Cerebellar nuclear complex (tissue), 1 donor: ENCODE results near the gene SIPA1L3.
"Not testable (repeated sequence)": the region's sequence is repeated elsewhere in the genome, so short reads cannot be mapped to it uniquely, and the experiment has no call there.

Experiments
- DNase-seq, 2 experiments: peaks; one replicate each; lab custom pipeline; 2025; lab: John Stamatoyannopoulos, UW

Gene SIPA1L3

DNA sequence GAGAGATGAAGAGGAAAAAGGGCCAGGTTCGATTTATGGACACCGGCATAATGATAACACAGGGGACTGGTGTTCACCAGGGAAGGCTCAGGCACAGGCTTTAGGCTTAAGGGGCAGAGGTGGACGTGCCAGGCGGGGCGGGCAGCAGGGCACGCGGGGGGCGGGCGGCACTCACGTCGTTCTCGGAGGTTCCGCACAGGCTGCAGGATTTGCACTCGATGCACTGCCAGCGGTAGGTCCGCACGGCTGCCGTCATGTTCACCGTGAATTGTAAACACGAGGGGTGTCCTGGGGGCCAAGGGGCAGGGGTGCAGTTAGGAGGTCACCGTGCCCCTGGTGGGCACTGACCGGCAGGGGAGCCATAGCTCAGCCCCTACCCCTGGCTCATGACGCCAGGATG lies 306.5 kb downstream of the SIPA1L3 start:
- DNase-seq: no peak

DNA sequence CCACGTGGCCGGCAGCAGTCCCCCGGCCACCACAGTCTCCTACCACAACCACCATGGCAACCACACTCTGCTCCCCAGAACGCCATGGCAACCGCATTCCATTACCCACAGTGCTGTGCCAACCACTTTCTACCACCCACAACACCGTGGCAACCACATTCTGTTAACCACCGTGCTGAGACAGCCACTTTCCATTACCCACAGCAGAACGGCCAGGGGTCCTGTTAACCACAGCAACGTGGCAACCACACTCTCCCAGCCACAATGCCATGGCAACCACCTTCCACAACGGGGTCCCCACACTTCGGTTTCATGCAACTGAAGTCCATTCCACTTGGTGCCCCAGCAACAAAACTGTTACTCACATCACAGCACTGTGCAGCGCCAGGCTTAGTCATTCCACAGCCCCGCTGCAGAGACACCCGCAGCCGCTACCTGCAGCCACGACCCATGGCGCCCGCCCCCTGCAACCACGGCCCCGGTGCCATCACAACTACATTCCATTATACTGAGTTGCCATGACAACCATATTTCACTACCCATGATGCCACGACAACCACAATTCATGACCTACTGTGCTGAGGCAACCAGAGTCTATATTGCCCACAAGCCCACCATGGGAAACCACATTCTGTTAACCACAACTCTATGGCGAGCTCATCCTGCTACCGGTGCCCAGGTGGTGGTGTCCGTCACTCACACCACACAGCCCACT lies 307.1 kb downstream of the SIPA1L3 start:
- no peak for DNase-seq

DNA sequence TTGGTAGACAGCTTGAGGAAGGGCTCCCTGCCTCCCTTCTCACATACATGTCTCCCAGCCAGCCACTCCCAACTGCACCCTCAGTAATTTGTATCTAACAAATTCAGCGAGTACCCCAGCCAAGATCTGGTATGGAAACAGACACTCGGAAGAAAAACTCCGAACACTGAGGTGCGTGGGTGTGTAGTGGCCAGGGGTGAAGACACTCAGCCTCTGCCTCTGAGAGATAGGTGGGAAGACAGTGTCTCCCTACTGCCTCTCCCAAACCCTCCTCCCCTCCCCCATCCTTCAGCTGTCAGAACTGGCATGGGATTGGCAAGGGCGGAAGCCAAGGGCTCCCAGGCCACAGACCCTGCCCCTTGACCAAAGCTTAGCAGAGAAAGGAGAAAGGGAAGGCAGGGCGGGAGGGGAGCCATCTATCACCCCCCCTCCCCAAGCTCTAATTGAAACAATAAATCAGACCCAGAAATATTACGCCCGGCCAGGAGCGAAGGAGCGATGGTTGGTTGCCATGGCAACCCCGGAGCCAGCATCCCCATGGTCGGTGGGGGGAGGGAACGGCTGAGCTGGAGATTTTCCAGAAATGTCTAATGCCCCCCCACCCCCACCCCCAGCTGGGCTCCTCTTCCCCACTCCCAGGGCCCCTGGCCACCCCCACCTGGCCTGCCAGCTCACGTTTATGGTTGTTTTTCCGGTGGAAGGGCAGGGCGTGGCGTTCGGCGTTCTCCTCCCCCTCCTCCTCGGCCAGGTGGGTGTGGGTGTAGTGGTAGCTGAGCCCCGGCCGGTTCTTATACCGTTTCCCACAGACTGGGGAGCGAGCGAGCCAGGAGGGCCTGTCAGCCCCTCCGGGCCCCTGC lies 310.0 kb downstream of the SIPA1L3 start:
- DNase-seq: no peak

DNA sequence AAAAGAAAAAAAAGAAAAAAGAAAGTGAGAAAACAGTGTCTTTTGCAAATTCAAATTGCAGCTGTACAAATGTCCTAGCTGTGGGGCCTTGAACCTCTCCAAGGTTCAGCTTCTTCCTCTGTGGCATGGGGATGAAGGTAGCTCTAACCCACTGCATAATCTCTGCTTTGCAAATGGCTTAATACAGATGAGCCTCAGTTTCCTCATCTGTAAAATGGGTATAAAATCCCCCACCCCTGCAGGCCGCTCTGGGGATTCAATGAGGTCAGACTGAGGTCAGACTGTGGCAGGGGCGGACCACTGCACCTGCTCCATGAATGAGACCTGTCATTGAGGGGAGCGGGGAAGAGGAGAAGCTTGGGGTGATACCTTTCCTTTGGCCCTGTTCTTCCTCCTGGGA lies 311.2 kb downstream of the SIPA1L3 start:
- no peak for DNase-seq

DNA sequence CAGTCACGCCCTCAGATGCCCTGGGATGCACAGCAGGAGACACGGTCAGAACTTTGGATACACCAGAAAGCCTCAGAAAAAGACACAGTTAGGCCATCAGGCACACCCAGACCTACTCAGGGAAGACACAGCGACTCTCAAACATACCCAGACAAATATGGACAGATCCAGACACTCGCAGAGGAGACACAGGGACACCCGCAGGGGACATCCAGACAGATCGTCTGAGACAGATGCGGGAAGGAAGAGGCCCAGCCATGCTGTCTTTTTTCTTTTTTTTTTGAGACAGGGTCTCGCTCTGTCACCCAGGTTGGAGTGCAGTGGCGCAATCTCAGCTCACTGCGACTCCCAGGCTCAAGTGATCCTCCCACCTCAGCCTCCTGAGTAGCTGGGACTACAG lies 312.2 kb downstream of the SIPA1L3 start:
- DNase-seq: no peak

DNA sequence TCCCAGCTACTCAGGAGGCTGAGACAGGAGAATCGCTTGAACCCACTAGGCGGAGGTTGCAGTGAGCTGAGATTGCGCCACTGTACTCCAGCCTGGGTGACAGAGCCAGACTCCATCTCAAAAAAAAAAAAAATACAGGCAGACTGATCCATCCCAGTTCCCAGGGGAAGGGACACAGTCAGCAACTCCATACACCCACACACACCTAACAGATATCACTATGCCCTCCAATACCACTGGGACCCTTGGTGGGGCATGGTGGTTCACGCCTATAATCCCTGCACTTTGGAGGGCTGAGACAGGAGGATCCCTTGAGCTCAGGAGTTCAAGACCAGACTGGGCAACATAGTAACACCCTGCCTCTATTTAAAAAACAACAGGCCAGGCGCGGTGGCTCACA lies 314.4 kb downstream of the SIPA1L3 start:
- DNase-seq: no peak

DNA sequence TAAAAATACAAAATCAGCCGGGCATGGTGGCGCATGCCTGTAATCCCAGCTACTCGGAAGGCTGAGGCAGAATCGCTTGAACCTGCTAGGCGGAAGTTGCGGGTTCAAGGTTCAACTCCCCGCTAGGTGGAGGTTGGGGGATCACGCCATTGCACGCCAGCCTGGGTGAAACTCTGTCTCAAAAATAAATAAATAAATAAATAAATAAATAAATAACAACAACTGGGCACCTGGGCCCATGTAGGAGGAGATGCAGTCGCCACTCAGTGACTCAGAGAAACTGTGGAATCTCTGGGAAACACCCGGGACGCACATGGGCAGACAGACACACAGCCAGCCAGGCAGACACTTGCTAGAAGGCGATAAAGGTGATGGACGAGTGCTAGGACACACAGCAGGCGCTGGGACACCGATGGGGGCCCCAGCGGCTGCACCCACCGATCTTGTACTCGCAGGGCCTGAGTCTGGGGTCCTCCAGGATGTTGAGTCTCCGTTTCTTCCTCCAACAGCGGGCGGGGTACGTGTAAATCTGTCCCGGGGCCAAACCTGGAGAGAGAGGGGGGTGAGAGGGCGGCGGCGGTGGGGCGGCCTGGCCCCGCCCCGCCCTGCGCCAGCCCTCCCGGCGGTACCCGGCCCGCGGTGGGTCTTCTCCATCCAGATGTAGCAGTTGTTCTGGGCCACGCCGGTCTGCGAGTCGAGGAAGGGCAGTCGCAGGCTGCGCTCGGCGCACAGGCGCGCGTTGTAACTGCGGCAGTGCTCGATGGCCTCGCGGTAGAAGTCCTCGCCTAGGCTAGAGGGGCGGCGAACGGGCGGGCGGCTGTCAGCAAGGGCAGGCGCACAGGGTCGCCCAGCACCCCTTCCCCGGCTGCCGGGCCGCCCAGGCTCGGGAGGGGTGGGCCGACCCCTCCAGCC lies 315.2 kb downstream of the SIPA1L3 start:
- no peak for DNase-seq

DNA sequence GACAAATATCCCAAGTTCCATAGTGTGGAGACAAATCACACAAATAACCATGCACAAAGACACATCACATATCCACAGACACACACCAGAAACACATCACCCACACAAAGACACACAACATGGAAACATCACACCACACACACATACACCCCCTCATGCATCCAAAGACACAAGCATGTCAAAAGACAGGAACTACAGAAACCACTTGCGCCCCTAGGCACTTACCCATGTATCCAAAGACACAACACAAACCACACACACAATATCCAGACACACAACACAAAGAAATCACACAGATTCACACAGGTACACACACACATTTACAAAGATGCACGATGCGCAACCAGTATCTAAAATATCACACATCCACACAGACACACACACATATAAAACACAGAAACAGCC lies 316.1 kb downstream of the SIPA1L3 start:
- no peak for DNase-seq

DNA sequence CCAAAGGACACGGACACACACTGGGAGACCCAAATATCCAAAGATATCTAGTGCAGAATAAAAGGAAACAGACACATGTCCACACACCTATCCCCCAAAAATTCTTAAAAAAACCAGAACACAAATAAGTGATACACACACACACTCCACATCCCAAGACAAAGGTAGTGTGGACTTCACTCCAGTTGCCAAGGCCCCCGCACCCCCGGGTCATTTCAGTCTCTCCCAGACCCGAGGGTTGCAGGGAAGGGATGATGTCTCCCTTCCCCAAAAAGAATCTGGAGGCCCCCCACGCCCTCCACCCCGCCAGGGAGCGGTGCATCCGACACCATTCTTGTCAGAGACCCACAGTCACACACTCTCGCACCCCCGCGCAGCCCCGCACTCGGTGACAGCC lies 316.6 kb downstream of the SIPA1L3 start:
- DNase-seq: no peak

DNA sequence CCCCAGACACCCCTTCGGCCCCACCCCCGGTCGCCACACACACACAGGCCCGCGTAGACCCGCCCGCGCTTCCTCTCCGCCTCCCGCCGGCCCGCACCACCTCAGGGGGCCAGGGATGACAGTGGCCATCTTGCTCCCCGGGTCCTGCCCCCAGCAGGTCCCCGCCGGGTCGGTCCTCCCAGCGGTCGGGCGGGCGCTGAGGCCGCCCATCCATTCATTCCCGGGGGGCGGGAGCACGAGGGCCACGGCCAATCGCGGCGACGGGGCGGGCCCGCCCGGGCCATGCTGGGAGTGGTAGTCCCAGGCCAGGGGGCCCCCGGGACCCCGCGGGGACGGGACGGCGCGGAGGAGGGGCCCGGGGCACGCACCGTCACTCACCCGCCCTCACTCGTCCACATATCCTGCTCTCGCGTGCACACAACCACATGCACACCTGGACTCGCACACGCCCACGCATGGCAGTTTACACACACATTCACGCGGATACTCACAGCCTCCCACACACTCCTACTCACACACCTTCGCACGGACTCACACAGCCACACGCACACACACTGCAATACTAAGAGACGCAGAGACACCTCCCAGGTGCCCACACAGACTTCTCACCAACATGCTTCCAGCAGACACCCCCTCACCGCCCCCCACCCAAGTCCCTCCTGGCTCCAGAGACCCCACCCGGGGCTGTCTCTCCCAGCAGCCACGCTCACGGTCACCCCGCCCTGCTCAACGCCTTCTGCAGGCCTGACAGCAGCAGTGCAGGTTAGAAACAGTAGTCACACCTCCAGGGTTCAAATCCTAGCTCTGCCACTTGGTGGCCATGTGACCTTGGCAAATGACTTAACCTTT lies 317.2 kb downstream of the SIPA1L3 start, which contains the start of gene DPF1:
Gene DPF1 (minus strand): TSS at position 209 of the 849 bp plus-strand sequence. CDS start 80 bp downstream, at position 129.
- DNase-seq: peak in 1 of 2 experiments; percentile 29

DNA sequence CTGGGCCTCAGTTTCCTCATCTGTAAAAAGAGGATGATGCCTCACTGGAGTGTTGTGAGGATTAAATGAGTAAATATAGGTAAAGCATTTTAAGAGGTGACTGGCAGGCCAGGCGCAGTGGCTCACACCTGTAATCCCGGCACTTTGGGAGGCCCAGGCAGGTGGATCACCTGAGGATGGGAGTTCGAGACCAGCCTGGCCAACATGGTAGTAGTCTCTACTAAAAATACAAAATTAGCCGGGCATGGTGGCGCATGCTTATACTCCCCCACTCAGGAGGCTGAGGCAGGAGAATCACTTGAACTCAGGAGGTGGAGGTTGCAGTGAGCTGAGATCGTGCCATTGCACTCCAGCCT lies 317.8 kb downstream of the SIPA1L3 start:
- DNase-seq: not testable (repeated sequence)

DNA sequence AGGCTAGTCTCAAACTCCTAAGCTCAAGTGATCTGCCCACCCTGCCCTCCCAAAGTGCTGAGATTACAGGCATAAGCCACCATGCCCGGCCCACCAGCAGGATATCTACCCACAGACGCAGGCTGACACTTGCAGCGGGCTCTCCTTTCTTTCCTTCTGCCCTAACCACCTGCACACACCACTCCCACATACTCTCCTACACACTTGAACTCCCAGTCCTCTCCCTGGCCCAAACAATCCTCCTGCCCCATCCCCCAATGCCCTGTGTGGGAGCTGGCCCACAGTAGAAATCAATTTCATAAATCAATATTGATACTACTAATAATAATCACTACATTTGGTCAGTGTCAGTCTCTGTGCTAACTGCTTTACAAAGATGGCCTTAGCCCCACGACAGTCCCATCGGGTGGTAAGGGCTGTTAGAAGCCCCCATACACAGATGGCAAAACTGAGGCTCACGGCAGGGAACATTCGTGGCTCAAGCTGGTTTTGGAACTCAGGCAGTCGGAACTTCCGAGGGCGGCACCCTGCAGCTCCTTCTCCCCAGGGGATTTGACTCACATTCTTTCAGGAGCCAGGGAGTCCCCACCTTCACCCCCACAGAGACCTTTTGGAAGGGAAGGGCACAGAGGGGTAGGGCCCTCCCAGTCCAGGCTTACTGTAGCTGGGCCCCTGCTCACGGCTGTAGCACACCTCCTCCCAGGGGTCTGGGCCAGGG lies 320.4 kb downstream of the SIPA1L3 start:
- DNase-seq: no peak

DNA sequence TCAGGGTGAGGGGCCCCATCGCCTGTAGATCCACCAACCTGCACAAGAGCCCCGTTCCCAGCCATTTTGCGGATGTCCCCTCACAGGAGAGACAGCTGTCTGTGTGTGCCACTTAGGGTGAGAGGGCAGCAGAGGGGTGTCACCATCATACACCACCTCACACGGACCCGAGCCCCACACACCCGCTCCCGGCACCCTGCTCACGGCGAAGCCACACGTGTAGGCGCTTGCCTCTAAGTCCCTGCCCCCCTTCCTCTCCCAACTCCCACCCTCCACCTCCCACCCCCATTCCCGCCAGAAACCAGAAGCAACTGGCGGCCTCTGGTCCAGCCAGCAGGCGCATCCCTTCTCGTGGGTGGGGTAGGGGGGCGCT lies 321.0 kb downstream of the SIPA1L3 start:
- no peak for DNase-seq

DNA sequence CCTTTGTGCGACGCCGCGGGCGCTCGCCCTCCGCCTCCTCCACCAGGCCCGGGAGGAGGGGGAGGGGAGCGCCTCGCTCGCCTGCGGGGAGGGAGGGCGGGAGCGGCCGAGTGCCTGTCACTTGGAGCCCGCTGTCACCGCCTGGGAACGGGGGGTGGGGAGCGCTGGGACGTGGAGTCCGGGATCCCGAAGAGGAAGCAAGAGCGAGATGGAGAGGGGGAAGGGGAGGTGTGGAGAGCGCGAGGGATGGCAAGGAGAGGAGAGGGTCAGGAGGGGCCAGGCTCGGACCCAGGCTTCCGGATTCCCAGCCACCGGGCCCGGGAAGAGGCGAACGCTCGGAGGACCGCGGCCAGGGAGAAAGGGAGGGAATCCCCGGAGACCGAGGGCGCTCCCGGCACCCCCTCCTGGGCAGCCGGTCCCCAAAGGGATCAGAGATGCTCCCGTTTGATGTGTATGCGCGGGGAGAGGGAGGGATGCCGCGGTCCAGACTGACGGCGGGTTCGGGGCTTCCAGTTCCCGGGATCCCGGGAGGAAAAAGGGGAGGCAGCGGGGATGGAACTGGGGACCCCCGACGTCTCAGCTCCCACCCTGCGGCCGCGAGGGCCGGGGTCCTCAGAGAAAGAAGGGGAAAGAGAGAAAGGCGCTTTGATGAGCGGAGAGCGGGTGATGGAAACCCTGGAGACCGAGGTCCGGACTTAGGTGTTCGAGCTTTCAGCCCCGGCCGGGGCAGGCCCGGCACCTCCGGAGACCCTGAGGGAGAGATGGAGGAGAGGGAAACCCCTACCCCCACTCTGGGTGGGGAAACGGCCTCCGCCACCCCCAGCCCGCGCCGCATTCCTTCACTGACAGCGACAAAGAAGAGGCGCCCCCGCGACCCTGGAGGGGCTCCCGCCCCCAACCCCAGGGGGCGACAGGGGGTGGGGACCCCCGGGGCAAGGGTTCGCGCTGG lies 321.8 kb downstream of the SIPA1L3 start:
- no peak for DNase-seq

DNA sequence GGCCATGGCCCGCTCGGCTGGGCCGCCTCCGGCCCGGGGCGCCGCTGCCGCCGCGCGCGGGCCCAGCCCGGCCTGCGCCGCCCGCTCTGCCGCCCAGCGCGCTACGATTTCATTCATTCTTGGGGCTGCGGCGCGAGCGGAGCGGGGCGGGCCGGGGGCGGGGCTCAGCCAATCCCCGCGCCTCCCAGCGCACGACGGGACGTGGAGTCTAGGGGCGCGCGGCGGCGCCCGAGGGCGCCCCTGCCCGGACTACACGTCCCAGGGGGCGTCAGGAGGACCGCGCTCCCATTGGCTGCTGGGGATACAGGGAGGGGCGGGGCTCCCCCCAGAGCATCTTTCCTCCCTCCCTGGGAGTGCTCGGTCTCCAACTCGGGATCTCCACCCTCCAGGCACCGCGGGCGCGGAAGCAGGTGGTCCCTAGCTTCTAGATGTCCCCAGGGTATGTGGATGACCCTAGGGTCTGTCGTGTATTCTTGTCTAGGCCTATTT lies 322.6 kb downstream of the SIPA1L3 start:
- DNase-seq: peak in 1 of 2 experiments; percentile 88

DNA sequence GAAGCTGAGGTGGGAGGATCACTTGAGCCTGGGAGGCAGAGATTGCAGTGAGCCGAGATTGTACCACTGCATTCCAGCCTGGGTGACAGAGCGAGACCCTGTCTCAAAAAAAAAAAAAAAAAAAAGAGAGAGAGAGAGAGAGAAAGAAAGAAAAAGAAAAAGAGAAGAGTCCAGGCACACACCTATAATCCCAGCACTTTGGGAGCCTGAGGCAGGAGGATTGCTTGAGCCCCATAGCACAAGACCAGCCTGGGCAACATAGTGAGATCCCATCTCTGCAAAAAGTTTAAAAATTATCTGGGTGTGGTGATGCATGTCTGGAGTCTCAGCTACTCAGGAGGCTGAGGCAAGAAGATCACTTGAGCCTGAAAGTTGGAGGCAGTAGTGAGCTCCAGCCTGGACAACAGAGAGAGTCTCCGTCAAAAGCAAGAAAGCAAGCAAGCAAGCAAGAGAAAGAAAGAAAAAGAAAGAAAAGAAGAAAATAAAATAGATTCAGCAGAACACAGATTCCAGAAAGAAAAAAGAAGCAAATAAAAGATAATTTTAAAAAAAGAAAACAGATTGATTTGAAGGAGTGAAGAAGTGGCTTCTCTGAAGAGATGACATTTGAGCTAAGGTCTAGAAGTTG lies 323.6 kb downstream of the SIPA1L3 start:
- not testable (repeated sequence) for DNase-seq

DNA sequence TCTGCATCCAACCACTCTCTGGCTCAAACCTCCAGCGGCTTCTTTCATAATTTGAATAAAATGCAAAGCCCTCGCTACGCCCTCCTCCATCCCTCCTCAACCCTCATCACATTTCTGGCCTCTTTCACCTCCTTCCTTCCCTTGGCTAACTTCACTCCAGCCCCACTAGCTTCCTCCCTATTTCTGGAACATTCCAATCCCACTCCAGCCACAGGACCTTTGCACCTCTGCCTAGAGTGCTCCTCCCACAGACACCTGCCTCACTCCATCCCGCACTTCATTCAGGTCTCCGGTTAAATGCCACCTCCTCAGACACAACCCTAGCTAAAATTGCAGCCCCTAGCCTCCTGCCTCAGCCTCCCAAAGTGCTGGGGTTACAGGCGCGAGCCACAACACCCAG lies 324.9 kb downstream of the SIPA1L3 start:
- no peak for DNase-seq

DNA sequence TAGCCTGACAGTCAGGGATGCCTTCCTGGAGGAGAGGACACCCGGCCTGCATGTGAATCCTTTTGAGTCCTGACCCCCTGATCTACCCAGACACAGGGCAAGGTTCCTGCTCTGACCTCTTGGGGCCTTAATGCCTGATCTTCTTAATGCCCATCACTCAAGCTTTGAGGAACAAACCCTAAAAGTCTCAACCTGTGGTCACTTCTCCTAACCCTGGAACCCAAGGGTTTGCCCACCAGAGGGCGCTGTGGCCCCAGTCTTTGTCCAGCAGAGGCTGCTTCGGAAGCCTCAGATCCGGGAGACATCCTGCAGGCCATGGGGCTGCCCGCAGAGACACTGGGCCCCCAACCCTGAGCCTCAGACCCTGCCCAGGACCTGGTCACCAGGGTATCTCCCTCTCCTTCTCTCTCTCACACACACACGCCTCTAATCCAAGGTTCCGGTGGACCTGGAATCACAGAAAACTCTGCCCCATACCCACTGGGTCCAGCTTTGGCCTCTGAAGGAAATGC lies 326.8 kb downstream of the SIPA1L3 start:
- DNase-seq: no peak

DNA sequence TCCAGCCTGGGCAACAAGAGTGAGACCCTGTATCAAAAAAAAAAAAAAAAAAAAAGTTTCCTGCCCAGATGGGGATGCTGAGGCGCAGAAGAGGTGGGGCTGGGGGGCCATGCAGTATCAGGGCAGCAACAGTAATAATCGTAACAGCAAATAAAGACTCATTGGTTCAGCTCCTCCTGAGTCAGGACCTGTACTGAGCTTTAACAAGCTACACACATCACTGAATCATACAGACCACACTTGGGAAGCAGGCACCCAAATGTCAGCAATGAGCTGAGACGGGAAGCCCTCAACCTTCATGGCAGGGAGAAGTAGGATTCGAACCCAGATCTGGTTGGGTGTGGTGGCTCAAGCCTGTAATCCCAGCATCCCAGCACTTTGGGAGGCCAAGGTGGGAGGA lies 327.6 kb downstream of the SIPA1L3 start:
- no peak for DNase-seq
